Epithelial cell of esophagus (primary cell): Measurements from ENCODE around the gene DUSP22.

Experiments
- DNase-seq: peaks from one replicate; pipeline ENCODE4 v3.0.0; 2010; ENCODE audit warnings: low read depth
- H3K4me3 ChIP-seq: 2 replicates; pipeline ENCODE4 v1.5.1; 2011; ENCODE audit warnings: mild to moderate bottlenecking, low read length, control low read depth
- TF ChIP-seq, protein P1 (sequence below): IDR thresholded peaks from 2 replicates; pipeline ENCODE4 v1.5.1; 2011; ENCODE audit warnings: low read depth, mild to moderate bottlenecking, low read length, control low read depth, inconsistent platforms; ENCODE audit not compliant: insufficient read depth; ENCODE audit errors: missing control alignments

Gene DUSP22

DNA sequence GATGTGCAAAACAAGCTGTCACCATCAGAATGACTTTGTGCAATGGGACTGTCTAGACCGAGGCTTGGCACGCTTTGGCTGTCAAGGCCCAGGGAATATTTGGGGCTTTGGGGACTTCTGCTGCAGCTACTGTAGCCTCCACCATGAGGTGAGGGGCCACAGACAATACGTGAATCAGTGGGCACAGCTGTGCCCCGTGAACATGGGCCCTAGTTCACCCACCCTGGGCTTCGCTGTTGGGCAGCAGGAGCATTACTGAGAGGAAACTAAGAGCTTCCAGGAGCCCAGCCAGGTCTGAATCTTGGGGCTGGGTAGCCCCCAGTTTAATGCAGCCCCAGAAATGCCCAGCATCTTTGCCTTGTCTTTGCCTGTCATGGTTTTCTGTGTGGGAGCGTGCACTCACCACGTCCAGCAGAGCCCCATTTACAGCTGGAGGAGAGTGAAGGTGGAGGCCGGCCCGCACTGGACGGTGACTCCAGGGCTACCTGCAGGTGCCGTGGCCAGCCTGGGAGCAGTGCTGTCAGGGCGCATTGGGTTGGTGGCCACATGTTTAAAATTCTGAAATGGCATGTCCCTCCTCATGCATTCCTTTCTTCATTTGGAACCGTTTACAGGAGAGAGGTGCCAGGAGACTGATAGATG lies 34.7 kb downstream of the DUSP22 start:
- TF ChIP-seq, protein P1, sequence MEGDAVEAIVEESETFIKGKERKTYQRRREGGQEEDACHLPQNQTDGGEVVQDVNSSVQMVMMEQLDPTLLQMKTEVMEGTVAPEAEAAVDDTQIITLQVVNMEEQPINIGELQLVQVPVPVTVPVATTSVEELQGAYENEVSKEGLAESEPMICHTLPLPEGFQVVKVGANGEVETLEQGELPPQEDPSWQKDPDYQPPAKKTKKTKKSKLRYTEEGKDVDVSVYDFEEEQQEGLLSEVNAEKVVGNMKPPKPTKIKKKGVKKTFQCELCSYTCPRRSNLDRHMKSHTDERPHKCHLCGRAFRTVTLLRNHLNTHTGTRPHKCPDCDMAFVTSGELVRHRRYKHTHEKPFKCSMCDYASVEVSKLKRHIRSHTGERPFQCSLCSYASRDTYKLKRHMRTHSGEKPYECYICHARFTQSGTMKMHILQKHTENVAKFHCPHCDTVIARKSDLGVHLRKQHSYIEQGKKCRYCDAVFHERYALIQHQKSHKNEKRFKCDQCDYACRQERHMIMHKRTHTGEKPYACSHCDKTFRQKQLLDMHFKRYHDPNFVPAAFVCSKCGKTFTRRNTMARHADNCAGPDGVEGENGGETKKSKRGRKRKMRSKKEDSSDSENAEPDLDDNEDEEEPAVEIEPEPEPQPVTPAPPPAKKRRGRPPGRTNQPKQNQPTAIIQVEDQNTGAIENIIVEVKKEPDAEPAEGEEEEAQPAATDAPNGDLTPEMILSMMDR, result no peak
- no peak overlapping the region for H3K4me3 ChIP-seq
- no peak for DNase-seq

DNA sequence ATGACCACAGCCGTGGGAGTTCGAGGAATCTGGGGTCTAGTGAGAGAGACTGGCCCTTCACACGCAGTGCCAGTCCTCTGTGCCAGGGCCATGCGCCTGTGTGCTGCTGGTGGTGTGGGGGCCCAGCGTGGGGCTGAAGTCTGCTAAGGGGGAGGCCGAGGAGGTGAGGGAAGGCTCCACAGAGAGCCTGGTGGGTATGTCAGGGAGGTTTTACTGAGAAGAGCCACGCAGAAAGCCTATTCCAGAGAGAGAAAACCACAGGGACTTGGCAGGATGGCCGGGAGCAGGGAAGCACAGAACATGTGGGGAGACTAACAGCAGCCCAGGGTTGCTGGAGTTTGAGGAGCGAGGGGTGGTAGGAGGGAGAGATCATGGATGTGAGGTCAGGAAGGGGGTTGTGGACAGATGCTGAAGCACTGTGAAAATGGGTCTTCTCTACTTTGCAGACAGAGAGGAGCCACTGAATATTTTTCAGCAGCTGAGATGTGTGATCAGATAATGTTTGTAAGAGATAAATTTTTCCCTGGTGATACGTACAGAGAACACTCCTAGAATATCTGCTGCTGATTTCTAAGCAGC lies 35.3 kb downstream of the DUSP22 start:
- TF ChIP-seq, protein P1, result no peak
- H3K4me3 ChIP-seq, result no peak overlapping the region
- DNase-seq, result no peak

DNA sequence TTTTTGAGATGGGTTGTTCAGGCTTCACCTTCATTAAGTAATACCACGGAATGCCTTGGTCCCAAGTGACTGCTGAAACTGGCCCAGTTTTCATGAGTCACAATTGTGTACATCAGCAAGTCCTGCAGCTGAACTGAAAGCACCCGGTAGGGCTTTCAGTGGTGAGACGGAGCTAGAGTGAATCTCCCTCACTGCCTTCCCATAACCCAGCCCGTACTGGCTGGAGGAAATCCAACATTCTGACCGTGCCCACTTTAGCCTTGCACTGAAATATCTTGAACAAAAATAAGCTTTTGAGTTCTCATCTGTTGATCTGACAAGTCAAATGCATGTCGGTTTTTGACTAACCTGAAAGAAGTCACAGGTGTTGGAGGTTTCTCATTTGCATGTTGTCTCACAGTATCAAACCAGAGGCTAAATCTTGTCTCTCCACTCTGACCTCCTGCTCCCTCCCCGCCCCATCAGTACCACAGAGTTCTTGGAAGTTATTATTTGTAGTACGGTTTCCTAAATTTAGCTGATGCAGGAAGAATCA lies 35.9 kb downstream of the DUSP22 start:
- TF ChIP-seq, protein P1, result no peak
- DNase-seq, result peak; percentile 85
- no peak overlapping the region for H3K4me3 ChIP-seq

DNA sequence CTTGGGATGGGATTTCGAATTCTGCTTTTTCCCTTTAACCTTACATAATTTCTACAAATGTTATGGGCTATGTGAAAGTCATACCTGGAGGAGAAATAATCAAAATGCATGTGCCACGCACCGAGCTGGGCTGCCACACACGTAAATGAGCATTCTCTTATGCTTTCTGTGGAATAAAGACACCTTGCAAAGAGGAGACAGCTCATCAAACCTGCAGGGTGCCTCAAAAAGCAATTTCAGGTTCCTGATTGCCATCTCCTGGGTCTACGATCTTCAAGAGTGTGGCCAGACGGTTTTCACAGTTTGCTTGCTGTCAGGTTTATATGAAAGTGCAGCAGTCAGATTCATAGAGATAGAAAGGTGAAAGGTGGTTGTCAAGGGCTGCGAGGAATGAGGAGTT lies 36.6 kb downstream of the DUSP22 start:
- TF ChIP-seq, protein P1, result no peak
- no peak overlapping the region for H3K4me3 ChIP-seq
- DNase-seq, result no peak

DNA sequence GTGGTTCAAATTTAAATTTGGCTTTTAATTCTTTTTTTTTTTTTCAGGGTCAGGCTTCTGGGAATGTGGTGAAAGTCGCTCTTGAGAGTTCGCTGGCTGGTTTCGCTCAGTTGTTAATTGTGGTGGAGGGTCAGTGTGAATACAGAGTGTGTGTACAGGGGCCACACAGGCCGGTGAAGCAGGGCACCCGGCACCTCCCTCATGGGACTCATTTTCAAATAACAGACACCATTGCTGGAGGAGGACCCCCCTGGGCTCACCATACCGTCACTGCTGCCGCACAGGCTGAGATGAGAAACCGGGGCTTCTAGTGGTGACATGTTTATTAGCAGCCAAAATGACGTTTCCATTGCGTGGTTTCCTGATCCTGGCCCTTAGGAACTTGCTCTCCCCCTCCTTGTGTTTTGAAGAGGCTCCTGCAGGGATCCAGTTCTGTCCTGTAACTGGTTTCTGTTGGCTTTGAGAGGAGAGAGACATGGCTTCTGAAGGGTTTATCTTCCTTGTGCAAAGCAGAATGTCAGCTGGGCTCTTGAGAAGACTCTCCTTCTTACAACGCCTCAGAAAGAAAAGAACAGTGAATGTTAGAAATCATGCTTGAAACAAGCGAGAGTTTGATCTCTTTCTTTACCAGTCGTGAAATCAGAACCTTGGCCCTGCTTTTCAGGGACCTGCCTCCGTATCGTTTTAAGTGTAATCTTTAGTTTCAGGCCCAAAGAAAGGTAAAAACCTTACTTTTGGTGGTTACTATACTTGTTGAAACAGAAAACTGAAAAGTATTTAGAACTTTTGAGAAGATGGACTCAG lies 37.8 kb downstream of the DUSP22 start:
- DNase-seq, result no peak
- no peak overlapping the region for H3K4me3 ChIP-seq
- TF ChIP-seq, protein P1, result no peak

DNA sequence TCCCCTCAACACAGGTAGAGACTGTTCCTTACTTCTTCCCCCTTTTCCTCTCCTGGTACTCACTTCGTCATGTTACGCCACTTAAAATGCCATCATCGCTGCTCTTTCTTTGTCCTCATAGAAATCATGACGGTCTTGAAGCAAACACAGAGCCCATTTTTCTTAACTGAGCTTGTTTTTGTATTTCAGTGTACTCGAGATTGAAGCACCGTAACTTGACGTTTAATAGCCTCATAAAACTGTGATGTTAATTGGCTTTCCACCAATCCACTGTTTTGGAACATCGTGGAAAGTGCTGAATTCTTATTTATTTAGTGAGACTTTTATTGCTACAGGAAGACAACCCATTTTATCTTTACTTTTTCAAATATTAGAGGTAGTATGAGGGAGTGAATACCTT lies 38.7 kb downstream of the DUSP22 start:
- TF ChIP-seq, protein P1, result no peak
- DNase-seq, result no peak
- H3K4me3 ChIP-seq, result no peak overlapping the region
